Umbilical cord (tissue), 2 donors: ENCODE results near the gene RERG. TPM values are rescaled to one million over a fixed set of nuclear protein-coding genes. Genes with fewer than 3 reads are reported as not detected.

ENCODE experiments used
- DNase-seq: peaks from one replicate; pipeline ENCODE4 v3.0.0-alpha.2; 2015; ENCODE audit warnings: low spot score
- total RNA-seq: library from RNA; depleted of rRNA; stranded (reverse); fragments of >200 nt; gene quantifications from one replicate; pipeline ENCODE4 v1.2.3, GENCODE V29; 2014; ENCODE audit warnings: low replicate concordance; ENCODE audit not compliant: insufficient read depth

Gene RERG
- total RNA-seq, 1 donor from 2014 or later = 33.7 TPM

DNA sequence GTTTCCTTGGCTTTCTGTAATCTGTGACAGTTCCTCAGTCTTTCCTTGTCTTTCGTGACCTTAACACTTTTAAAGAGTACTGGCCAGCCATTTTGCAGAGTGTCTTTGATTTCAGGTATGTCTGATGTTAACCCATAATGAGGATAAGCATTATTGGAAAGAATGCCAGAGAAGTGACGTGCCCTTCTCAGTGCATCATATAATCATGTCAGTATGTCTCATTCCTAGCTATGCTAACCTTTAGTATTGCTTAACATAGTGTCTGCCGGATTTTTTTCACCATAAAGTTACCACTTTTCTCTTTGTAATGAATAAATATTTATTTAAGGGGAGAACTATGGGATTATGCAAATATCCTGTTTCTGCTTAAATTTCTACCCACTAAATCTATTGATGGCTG, 28.5 kb downstream of the RERG start:
- DNase-seq = no peak

DNA sequence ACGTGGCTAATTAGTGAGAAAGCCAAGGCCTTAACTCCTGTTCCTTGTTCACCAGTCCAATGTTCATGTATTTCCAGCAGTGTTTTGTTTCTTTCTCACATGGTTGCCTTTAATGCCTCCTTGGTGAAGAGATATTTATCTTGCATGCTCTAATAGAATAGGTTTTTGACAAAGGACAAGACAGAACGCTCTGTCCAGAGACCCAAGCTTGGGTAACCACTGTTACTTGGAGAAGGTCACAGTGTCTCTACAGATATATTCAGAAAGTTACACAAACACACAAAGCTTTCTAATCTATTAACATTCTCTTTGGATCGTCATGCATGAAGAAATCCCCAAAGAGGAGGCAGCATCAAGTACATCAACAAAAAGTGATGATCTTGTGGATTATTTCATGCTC, 33.1 kb downstream of the RERG start:
- DNase-seq = no peak

DNA sequence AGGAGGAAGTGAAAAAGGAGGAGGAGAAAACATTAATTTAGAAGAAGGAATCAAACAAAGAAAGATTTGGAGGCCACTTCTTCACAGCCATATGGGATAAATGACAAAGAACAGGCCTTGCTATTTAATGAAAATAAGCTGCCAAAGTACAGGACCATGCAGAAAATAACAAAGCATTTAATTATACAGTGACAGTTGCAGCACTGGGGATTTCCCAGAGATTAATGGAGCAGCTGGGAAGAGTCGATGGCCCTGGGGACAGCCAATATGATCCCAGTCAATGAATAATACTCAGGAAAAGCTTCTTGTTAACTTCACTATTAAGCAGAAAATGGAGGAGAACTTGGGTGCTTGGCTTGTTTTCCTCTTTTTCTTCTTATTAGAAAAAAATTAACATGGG, 34.6 kb downstream of the RERG start:
- DNase-seq = no peak

DNA sequence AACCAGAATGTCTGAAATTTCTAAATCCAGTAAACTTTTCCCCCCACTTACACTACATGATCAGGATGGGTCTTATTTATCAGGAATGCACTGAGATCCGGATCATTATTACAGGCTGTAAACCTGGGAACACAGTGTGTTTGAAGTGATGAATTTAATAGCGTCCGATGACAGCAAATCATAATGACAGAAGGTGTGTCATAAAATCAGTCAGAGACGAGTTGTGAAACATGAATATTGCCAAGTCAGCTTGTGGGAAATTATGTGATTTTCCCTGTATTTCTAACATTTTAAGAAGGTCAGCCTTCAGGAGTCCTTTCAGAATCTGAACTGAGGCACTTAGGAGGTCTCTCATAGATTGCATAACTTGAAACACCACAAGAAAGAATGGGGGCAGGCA, 36.7 kb downstream of the RERG start:
- DNase-seq = no peak

DNA sequence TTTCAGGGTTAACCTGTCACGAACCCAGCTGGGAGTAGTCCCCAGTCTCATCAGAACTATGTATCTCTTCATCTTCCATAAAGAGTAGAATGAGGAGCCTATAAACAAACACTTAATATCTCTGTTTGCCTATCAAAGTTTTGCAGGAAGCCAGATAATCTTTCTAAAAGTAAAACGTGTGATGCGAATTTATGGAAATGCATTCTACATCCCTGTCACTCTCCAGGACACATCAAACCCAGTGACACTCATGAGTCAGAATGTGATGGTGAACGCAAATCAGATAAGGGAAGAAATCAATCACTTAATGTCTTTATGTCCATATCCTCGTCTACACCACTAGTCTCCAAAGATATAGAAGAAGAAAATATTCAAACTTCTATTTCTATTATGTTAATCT, 37.4 kb downstream of the RERG start:
- DNase-seq = no peak

DNA sequence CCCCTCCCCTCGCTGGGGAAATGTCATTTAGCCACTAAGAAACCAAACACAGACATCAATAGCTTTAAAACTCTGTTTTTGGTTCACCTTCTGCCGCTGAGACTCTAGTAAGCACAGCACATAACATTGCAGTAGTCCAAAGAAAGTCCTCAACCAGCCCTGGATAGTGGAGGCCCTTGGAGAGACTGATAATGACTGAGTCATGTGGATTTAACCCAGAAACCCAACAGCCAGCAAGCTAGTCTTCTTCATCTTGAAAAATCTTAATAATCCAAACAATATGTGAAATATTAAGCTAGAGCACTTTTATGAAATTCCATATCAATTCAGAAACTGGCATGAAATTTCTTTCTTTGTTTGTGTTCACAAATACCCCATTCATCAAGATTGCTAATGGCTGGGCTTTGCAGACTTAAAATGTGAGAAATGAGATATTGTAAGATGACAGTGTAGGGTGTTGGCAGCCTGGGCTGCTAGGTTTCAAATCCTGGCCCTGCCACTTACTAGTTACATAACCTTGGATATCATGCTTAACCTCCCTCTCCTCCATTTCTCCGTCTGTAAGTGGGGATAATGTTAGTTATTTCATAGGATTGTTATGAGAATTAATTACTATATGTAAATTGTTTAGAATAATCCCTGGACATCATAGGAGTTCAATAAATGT, 40.1 kb downstream of the RERG start:
- DNase-seq = peak; percentile 52

DNA sequence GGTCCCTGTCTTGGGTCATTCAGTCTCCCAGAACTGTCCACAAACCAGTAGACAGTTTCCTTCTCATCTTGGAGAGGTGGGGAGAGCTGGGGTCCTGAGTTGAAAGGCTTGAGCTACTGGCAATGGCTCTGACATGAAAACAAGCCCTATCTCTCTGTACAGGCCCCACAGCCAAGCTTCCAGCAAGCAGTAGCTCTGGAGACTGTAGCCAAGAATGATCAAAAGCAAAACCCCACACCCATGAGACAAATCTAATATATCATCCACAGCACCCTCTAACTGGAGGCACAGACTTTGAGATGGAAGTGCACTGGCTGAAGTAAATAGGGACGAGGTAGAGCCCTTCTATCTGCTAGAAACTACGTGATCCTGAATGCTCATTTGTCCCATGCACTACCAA, 40.9 kb downstream of the RERG start:
- peak; percentile 35 for DNase-seq

DNA sequence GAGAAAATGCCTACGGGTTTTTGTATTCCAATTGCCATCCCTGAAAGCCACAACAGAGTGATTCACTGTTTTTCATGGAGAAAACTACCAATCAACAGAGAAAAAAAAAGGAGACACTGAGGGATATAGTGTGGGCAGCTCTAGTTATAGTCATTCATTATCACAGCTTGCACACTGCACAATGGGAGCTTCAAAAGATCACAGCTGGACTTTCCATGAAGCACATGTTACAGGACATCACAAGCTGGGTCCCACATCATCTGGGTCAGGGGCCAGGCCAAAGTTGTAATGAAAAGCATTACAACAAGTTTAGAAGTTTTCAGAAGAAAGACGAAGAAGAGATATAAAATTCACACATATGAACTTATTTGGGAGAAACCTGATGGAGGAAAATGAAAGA, 41.5 kb downstream of the RERG start:
- DNase-seq = no peak

DNA sequence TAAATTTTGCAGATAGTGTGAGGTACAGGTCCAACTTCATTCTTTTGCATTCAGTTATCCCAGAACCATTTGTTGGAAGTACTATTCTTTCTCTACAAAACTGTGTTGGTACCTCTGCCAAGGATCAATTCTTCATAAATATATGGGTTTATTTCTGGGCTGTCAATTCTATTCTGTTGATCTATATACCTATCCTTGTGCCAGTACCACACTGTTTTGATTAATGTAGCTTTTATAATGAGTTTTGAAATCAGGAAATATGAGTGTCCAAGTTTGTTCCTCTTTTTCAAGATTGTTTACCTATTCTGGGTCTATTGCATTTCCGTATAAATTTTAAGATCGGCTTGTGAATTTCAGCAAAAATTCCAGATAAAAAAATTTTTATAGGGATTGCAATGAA, 48.1 kb downstream of the RERG start:
- no peak for DNase-seq

DNA sequence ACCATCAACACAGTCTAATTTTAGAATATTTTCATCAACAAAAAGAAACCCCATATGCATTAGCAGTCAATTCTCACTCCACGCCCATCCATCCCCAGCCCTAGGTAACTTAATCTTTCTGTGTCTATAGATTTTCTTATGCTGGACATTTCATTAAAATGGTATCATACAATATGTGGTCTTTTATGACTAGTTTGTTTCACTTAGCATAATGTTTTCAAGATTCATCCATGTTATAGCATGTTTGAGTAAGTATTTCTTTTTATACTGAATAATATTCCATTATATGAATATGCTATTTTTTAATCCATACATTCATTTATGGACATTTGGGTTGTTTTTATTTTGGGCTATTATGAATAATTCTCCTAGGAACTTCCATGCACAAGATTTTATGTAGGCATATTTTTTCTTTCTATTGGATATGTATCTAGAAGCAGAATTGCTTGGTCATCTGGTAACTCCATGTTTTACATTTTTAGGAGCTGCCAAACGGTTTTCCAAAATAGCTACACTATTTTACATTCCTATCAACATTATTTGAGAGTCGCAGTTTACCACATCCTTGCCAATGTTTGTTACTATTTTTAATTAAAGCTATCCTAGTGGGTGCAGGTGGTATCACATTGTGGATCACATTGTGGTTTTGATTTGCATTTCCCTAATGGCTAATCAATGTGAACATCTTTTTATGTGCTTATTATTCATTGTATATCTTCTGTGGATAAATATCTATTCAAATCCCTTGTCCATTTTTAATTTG, 49.0 kb downstream of the RERG start:
- no peak for DNase-seq

DNA sequence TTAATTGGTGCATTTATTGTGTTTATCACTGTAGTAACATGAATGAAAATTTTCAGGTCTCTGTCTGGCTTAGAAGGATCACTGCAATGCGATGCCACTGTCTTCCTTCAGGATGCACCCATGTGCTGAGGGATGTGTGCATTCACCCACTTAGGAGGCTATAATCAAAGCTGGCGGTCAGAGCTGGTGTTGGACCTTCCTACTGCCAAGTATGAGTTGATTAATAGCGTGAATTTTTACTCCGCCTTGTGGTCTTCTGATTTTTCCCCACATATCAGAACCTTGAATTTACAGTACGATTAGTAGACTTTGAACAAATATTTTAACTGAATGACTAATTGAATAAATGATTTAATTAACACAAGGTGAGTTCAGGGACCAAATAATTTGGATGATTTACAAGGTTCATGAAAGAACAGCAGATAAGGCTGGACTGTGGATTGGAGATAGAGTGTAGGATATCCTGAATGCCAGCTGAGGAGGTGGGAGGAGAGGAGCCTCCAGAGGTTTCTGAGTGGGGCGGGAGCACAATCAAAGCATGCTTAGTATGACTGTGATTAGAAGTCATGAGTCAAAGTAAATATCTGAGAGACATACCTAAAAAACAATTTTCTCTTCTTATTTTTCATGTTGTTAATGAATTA, 50.1 kb downstream of the RERG start:
- no peak for DNase-seq

DNA sequence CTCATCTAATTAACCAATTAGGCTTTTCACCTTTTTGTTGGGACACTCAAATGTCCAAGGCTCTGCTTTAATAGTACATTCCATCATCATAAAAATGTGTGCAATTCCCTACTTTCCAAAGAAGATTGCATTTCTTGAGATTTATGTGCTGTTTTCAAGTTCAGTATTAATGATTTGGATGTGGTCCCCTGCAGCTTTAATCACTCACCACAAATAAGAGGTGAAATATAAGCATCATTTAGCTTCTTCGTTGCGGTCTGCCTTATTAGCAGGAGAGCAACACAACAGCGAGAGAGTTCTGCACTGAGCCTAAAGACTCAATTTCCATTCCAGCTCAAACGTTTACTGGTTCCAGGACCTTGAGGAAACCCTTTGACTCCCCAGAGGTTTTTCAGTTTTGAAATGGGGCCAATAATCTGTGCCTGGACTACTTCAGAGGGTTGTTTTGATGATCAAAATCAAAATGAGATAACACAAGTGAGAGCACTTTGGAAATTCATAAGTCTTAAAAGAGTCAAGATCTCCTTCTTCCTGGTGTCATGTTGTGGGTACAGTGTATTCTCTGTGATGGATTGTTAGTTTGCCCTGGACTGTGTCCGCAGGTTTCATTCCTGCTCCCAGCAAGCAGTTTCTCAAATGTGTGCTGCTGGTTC, 53.1 kb downstream of the RERG start:
- no peak for DNase-seq

DNA sequence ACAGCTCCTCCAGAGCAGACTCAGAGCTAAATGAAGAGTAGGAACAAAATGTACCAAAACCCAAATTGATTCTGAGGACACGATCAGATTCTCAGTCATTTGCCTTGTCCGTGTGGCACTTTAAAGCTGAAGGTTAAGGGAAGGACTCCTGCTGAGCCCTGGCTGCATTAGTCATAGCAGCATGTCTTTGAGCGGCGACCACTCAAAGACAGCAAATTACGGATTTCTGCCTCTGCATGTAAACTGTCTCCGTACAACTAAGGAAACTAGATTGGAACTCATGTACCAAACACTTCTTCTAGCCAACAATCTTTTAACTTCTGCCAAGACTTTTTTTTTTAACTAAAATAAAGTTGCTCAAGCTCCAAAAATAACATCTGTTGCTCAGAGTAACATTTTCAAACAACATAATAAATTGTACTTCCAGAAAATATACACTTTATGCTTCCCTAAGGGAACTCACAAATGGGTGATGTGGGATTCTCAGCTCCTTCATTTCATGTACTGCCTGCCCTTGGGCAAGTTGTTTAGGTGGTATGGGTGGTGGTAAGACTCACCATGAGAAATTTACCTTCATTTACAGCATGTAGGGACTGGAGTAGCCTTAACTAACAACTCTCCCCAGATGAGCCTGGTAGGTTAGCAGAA, 56.1 kb downstream of the RERG start:
- peak; percentile 65 for DNase-seq

DNA sequence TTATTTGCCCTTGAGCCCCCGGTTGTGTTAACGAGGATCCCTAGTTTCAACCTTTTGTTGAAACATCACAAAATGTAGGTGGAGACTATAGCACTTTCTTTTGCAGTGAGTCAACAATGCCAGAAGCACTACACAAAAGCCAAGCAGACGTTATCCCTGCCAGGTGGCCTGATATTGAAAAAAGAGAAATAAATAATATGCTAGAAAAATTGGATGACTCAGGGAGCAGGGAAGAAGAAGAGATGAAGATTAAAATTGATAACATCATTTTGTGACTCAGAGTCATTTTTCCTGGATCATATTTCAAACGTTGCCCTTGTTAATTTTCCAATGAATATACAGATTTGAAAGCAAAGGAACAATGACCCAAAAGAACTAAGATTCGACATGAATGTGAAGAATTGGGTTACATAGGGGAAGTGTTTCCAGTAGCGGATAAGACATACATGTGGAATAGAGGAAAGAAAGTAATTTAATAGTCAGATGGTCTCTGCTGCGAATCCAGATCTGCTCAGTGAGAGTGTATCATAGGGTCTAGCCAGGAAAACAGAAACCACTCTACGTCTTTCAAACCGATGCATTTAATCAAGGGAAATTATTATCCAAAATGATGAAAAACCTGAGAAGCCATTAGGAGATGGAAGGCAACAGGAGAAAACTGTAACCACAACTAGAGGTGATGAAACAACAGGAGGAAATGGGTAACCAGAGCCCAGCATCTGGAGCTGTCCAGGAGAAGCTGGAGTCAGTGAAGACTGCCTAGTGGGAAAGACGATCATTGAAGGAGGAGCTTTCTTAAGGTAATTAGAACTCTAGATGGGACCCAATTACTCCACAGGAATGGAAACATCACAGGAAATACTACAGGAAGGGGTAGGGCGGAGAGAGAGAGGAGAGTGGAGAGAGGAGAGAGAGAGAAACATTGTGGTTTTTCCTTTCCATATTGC, 57.9 kb downstream of the RERG start:
- DNase-seq = no peak

DNA sequence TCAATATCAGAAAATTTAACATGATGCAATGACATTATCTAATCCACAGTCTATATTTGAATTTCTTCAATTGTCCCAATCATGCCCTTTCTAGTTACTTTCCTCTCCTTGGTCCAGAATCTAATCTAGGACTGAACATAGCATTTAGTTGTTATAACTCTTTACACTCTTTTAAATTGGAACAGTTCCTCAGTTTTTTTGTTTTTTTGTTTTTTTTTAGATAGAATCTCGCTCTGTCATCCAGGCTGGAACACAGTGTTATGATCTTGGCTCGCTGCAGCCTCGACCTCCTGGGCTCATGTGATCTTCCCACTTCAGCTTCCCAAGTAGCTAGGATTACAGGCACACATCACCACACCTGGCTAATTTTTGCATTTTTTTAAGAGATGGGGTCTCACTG, 63.1 kb downstream of the RERG start:
- no peak for DNase-seq

DNA sequence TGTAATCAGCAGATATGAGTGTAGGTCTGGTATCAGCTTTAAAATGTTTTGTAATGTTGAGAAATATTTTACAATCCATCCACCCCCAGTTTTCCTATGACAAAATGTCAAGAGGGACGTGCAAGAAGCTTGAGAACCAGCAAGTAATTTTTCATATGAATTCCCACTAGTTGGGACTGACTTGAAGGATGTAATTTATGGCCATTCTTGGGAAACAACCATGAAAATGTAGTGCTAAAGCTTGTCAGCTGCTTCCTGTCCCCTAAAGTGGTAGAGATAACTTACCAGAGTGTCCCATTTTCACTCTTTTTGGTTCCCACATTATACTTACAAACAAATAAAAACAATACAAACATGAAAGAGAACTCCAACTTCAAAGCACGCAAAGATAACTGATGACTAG, 63.9 kb downstream of the RERG start:
- DNase-seq = no peak

DNA sequence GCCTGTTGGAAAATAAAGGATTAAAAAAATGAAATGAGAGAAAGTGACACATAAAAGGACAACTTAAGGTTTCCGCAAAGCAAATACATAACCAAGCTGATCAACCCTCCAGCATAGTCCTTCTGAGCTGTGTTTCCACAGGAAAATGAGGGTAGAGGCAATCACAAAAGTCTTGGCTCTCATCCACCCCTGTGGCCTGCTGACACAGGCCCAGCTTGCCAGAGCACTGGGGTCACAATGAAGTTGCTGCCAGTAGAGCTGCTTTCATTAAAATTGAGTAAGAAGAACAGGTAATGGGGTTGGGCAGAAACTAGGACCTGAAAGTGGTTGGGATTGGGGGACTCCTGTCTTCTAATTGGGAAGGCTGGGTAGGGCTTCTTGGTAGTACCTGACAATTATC, 65.9 kb downstream of the RERG start:
- DNase-seq = no peak

DNA sequence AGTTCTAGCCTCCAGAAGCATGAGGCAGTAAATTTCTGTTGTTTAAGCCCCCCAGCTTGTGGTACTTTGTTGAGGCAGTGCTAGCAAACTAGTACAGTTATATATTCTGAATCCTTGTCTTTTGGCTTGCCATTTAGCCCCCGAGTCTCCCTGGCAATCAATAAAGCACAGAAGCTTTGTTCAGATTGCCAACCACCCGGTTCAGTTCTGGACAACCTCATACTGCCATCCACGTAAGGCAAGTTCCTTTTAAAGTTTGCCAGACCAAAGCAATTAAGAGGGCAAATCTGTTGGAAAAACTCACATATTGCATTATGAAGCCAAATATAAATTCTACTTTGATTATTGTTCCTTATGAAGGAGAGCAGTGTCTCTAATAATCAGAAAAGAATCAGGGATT, 67.1 kb downstream of the RERG start:
- DNase-seq = no peak

DNA sequence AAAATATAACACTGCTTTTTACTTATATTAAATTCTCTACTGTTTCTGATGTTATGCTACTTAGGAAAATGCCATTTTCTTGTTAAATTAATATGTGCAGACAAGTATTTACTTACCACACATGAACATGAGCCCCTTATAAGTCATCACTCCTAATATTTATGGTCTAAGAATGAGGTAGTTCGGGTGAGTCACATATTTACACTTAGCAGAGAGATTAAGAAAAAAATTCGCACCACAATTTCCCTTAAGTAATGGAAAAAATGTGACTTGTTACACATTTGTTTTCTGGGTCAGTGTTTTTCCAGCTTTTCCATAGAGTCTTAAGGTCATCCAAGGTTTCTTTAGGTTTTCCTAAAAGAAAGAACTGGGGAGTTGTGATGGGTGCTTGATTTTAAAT, 68.3 kb downstream of the RERG start:
- no peak for DNase-seq

DNA sequence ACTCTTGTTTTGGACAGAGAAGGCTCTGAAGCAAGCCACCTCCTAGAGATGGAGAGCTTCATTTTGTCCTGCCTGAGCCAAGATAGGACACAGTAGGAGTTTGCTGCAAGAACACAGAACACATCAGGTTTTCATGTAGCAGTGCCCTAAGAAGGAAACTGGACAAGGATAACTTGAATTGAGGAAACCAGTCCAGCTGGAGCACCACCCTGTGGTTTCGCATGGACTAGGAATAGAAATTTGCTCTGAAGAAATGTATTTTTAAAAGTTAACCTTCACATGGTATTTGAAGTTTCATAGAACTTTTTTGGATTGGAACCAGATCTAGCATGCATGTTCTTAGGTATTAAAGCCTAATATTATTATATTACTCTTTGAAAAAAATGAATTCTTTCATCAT, 68.8 kb downstream of the RERG start:
- no peak for DNase-seq
